GM21619 (cell line): ENCODE data around the gene SLC26A11.
"Not testable (repeated sequence)": the region's sequence is repeated elsewhere in the genome, so short reads cannot be mapped to it uniquely, and the experiment has no call there.

Experiments used
- ATAC-seq: cut with Tn5 transposase; IDR thresholded peaks from one replicate; pipeline ENCODE4 v1.9.1; 2021; ENCODE audit not compliant: unreplicated experiment

The SLC26A11 gene

DNA sequence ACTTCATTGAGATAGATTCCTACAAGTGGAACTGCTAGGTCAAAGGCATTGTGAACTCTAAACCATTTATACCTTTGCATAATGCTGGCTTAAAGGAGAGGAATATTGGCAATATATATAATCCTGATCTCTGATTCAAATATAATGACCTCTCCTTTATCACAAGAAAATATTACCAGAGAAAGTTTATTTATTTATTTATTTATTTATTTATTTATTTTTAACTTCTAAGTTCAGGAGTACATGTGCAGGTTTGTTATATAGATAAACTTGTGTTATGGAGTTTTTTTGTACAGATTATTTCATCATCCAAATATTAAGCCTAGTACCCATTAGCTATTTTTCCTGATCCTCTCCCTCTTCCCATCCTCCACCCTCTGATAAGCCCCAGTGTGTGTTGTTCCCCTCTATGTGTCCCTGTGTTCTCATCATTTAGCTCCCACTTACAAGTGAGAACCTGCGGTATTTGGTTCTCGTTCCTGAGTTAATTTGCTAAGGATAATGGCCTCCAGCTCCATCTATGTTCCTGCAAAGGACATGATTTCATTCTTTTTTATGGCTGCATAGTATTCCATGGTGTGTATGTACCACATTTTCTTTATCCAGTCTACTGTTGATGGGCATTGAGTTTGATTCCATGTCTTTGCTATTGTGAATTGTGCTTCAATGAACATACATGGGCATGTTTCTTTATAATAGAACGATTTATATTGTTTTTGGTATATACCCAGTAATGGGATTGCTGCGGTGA is 79.3 kb downstream of the SLC26A11 start:
- ATAC-seq: not testable (repeated sequence)

DNA sequence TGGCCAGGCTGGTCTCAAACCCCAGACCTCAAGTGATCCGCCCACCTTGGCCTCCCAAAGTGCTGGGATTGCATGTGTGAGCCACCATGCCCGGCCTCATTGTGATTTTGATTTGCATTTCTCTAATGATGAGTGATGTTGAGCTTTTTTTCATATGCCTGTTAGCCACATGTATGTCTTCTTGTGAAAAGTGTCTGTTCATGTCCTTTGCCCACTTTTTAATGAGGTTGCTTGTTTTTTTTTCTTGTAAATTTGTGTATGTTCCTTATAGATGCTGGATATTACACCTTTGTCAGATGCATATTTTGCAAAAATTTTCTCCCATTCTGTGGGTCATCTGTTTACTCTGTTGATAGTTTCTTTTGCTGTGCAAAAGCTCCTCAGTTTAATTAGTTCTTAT is 80.5 kb downstream of the SLC26A11 start:
- ATAC-seq: not testable (repeated sequence)
